DOHH2 (cell line): ENCODE data around the gene IKZF3.

Experiments used
- CTCF ChIP-seq: fragments of 200-600 bp; sonication (generic); IDR thresholded peaks from one replicate; pipeline ENCODE4 v1.5.1; 2014; ENCODE audit warnings: antibody characterized with exemption, mild to moderate bottlenecking, low read depth, low read length; ENCODE audit not compliant: poor library complexity, severe bottlenecking
- EZH2phosphoT487 ChIP-seq: fragments of 200-600 bp; sonication (generic); IDR thresholded peaks from 2 replicates; pipeline ENCODE4 v1.6.1; 2017; ENCODE audit warnings: borderline replicate concordance, mild to moderate bottlenecking, antibody characterized with exemption, low read length, moderate library complexity, mixed read lengths

DNA sequence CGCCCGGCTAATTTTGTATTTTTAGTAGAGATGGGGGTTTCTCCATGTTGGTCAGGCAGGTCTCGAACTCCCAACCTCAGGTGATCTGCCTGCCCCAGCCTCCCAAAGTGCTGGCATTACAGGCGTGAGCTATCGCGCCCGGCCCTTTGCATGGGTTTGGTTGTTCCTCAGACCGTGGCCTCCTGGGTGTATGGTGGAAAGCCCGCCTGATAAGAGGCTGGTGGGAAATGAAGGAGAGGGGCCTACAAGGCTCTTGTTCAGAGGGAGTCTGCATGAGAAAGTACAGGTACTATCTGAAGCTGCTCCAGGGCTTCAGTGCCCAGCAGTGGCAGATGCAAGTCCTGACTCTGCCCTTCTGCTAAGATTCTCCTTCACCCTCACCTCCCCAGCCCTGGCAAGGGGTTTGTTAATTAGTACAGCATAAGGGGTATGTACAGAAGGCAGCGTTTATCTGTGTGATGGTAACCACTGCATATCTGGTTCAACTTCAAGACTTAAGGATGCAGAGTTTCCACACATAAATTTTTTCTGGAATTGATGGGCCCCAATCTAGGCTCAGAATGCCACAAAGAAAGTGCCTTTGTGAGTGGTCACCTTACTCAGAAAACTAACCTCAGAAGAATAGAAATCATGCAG lies 102.1 kb downstream of the IKZF3 start:
- TF ChIP-seq CTCF (no peak), EZH2phosphoT487 (no peak)
